Measurements from ENCODE around the gene MICAL3. TPM values are rescaled to one million over a fixed set of nuclear protein-coding genes. Genes with fewer than 3 reads are reported as not detected.
"Not testable (repeated sequence)": the region's sequence is repeated elsewhere in the genome, so short reads cannot be mapped to it uniquely, and the experiment has no call there.

Gene MICAL3
- total RNA-seq, 1 donor from 2014 or later, result 33.6 TPM

- Histone ChIP-seq H3F3A (ENCODE audit: low read depth) (peaks cover 3% of the 10 kb centered on the region), H3K4me2 (no peak overlapping the region), H3K27ac (no peak overlapping the region), H3K79me2 (ENCODE audit: low read depth) (peaks cover 85% of the 10 kb centered on the region), H3K36me3 (no peaks in the 10 kb centered on the region), H3K9me3 (ENCODE audit: low read depth) (no peaks in the 10 kb centered on the region), H4K20me1 (ENCODE audit: low read depth) (peaks cover 49% of the 10 kb centered on the region), H3K27me3 (no peaks in the 10 kb centered on the region), H2AFZ (replicated peaks) (no peak overlapping the region), H3K9ac (no peak overlapping the region), H3K4me1 (peaks cover 18% of the 10 kb centered on the region), H3K4me3 (no peak overlapping the region)
- Mint-ChIP-seq H3K27ac (no peak overlapping the region), H3K4me1 (peaks cover 11% of the 10 kb centered on the region), H3K27me3 (ENCODE audit: insufficient read depth, low read depth) (no peaks in the 10 kb centered on the region), H3K36me3 (peaks cover 4% of the 10 kb centered on the region), H3K4me3 (no peak overlapping the region), H3K9me3 (peaks cover 20% of the 10 kb centered on the region)
- DNase-seq (ENCODE audit: low spot score), result no peak
- TF ChIP-seq EZH2phosphoT487 (IDR thresholded peaks at IDR 0.05) (no peak), EZH2 (IDR thresholded peaks at IDR 0.05) (no peak)
- TF ChIP-seq, protein P1, sequence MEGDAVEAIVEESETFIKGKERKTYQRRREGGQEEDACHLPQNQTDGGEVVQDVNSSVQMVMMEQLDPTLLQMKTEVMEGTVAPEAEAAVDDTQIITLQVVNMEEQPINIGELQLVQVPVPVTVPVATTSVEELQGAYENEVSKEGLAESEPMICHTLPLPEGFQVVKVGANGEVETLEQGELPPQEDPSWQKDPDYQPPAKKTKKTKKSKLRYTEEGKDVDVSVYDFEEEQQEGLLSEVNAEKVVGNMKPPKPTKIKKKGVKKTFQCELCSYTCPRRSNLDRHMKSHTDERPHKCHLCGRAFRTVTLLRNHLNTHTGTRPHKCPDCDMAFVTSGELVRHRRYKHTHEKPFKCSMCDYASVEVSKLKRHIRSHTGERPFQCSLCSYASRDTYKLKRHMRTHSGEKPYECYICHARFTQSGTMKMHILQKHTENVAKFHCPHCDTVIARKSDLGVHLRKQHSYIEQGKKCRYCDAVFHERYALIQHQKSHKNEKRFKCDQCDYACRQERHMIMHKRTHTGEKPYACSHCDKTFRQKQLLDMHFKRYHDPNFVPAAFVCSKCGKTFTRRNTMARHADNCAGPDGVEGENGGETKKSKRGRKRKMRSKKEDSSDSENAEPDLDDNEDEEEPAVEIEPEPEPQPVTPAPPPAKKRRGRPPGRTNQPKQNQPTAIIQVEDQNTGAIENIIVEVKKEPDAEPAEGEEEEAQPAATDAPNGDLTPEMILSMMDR (IDR thresholded peaks at IDR 0.05), result no peak
Measured at GRCh38 chr22:17938484-17938924, 85.9 kb downstream of the MICAL3 start.

GRCh38 chr22:17932457-17932856 is 91.9 kb downstream of the MICAL3 start:
- peaks cover 72% of the 10 kb centered on the region for H3K79me2 ChIP-seq (ENCODE audit: low read depth)
- not testable (repeated sequence) for H3K4me1 Mint-ChIP-seq; H3K36me3 Mint-ChIP-seq; H3K9ac ChIP-seq; H3K4me3 ChIP-seq; H3K36me3 ChIP-seq; H3K27me3 Mint-ChIP-seq (ENCODE audit: insufficient read depth, low read depth); H3K27me3 ChIP-seq; H3K4me3 Mint-ChIP-seq; DNase-seq (ENCODE audit: low spot score); H3K9me3 ChIP-seq (ENCODE audit: low read depth); H3F3A ChIP-seq (ENCODE audit: low read depth); H3K4me2 ChIP-seq; H3K27ac ChIP-seq; H3K4me1 ChIP-seq; H2AFZ ChIP-seq (replicated peaks); H4K20me1 ChIP-seq (ENCODE audit: low read depth); H3K27ac Mint-ChIP-seq
- H3K9me3 Mint-ChIP-seq, result peaks cover 34% of the 10 kb centered on the region

GRCh38 chr22:17931400-17931825 is 92.9 kb downstream of the MICAL3 start:
- Histone ChIP-seq H3K27ac (no peak overlapping the region), H3K79me2 (ENCODE audit: low read depth) (peaks cover 77% of the 10 kb centered on the region), H2AFZ (replicated peaks) (no peak overlapping the region), H3F3A (ENCODE audit: low read depth) (no peaks in the 10 kb centered on the region), H3K36me3 (no peaks in the 10 kb centered on the region), H3K9ac (no peak overlapping the region), H3K9me3 (ENCODE audit: low read depth) (no peaks in the 10 kb centered on the region), H4K20me1 (ENCODE audit: low read depth) (peaks cover 8% of the 10 kb centered on the region), H3K4me2 (no peak overlapping the region), H3K27me3 (no peaks in the 10 kb centered on the region), H3K4me3 (no peak overlapping the region), H3K4me1 (no peaks in the 10 kb centered on the region)
- no peak for TF ChIP-seq EZH2phosphoT487 (IDR thresholded peaks at IDR 0.05)
- TF ChIP-seq, protein P1 (IDR thresholded peaks at IDR 0.05), result no peak
- no peak for TF ChIP-seq EZH2 (IDR thresholded peaks at IDR 0.05)
- Mint-ChIP-seq H3K9me3 (peaks cover 31% of the 10 kb centered on the region), H3K27ac (no peak overlapping the region), H3K27me3 (ENCODE audit: insufficient read depth, low read depth) (peaks cover 2% of the 10 kb centered on the region), H3K4me3 (no peak overlapping the region), H3K36me3 (peaks cover 2% of the 10 kb centered on the region), H3K4me1 (no peaks in the 10 kb centered on the region)
- DNase-seq (ENCODE audit: low spot score), result no peak

- peaks cover 31% of the 10 kb centered on the region for H3K9me3 Mint-ChIP-seq
- no peak overlapping the region for H2AFZ ChIP-seq (replicated peaks)
- peaks cover 2% of the 10 kb centered on the region for H3K27me3 Mint-ChIP-seq (ENCODE audit: insufficient read depth, low read depth)
- no peak overlapping the region for H3K9ac ChIP-seq
- no peak for TF ChIP-seq EZH2 (IDR thresholded peaks at IDR 0.05)
- TF ChIP-seq, protein P1 (IDR thresholded peaks at IDR 0.05), result no peak
- no peak overlapping the region for H3K27ac Mint-ChIP-seq
- peaks cover 71% of the 10 kb centered on the region for H3K79me2 ChIP-seq (ENCODE audit: low read depth)
- H3F3A ChIP-seq (ENCODE audit: low read depth), result no peaks in the 10 kb centered on the region
- no peaks in the 10 kb centered on the region for H3K27me3 ChIP-seq
- H3K27ac ChIP-seq, result no peak overlapping the region
- no peak for DNase-seq (ENCODE audit: low spot score)
- peaks cover 13% of the 10 kb centered on the region for H4K20me1 ChIP-seq (ENCODE audit: low read depth)
- no peaks in the 10 kb centered on the region for H3K9me3 ChIP-seq (ENCODE audit: low read depth)
- no peaks in the 10 kb centered on the region for H3K36me3 Mint-ChIP-seq
- H3K4me3 Mint-ChIP-seq, result no peak overlapping the region
- no peaks in the 10 kb centered on the region for H3K4me1 ChIP-seq
- H3K4me3 ChIP-seq, result no peak overlapping the region
- H3K4me1 Mint-ChIP-seq, result no peaks in the 10 kb centered on the region
- no peaks in the 10 kb centered on the region for H3K36me3 ChIP-seq
- H3K4me2 ChIP-seq, result no peak overlapping the region
Measured at GRCh38 chr22:17930455-17931313, 93.7 kb downstream of the MICAL3 start.

Measured in neural progenitor cell (in vitro differentiated cells).